GM21825 (cell line): ENCODE data around the gene LSAMP.
A peak's percentile ranks its signal among the peaks of the same experiment; 100 is the strongest.
"Not testable (repeated sequence)": the region's sequence is repeated elsewhere in the genome, so short reads cannot be mapped to it uniquely, and the experiment has no call there.

Experiments used
- ATAC-seq: cut with Tn5 transposase; IDR thresholded peaks from one replicate; pipeline ENCODE4 v1.9.1; 2021; ENCODE audit warnings: mild to moderate bottlenecking, moderate library complexity; ENCODE audit not compliant: unreplicated experiment

The LSAMP gene

GRCh38 chr3:115783938-115784738 is 661.1 kb downstream of the LSAMP start:
- peak; percentile 91 for ATAC-seq

- not testable (repeated sequence) for ATAC-seq
These were observed 661.9 kb downstream of the LSAMP start for GRCh38 chr3:115783426-115783825.

- no peak for ATAC-seq
These were observed 666.3 kb downstream of the LSAMP start for GRCh38 chr3:115779011-115779410.

- no peak for ATAC-seq
These were observed 672.3 kb downstream of the LSAMP start for GRCh38 chr3:115772951-115773350.

GRCh38 chr3:115768661-115769060 is 676.6 kb downstream of the LSAMP start:
- ATAC-seq: no peak

DNA sequence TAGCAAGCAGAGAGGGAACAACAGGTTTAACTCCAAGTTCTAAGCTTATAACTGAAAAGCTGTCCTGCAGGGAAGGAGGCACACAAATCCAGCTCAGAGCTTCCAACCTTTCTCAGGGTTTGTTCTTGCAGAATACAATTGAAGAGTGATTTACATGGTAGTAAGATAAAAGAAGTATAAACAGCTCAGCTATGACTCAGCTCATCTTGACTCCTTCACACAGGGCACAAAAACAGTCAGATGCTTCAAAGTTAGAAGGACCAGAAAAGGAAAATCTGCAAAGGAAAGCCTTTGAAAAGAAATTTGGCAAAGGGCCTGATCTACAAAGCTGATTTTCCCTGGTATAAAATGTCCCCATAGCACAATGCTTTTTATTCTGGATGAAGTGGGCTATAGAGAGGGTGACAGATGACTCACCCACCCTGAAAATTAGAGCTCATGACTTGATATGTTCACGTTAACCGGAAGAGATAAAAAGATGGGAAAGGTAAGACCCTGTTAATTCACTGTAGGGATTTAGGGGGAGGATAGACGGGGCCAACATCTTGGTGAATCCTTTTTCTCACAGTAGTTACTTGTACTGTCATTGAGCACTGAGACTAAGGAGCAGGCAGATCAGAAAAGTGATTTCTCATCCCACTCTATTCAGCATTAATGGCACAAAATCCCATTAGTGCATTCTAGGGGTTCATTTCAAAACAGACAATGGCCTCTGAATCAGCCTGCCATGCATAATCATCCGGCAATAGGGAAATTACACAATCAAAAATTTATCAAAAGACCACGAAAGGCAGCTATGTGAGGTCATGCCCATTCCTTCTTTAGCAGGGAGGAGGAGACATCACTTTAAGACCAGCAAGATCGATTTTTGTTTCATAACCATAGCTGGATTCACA is 678.5 kb downstream of the LSAMP start:
- no peak for ATAC-seq

- no peak for ATAC-seq
These were observed 683.4 kb downstream of the LSAMP start for GRCh38 chr3:115761927-115762305.

GRCh38 chr3:115760716-115761115 is 684.6 kb downstream of the LSAMP start:
- ATAC-seq: no peak

DNA sequence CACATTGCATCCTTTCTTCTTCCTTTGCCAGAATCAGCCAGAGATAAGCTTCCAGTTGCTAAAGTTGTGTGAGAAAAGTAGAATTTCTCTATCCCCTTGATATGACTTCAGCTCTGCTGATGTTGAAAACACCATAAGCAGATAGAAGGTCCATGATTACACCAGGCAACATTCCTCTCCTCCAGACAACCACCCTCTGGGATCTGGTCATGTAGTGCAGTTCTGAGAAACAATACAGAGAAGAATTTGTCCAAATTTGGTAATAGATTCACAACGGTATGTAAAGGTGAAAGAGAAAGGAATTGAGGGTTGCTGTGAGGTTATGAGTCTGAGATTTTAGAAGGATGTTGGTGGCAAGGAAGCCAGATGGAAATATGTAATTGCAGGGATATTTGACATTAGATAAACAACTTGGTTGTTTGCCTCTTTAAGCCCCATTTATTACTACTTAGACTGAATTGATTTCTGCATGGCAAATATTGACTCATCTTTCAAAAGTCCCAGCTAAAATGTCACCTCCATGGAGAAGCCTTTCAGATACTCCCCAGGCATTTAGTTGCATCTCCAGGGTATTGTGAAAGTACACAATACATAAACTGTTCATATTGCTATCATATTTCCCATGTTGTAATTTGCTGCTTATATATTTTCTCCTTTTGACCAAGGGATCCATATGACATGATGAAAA is 687.1 kb downstream of the LSAMP start:
- no peak for ATAC-seq

DNA sequence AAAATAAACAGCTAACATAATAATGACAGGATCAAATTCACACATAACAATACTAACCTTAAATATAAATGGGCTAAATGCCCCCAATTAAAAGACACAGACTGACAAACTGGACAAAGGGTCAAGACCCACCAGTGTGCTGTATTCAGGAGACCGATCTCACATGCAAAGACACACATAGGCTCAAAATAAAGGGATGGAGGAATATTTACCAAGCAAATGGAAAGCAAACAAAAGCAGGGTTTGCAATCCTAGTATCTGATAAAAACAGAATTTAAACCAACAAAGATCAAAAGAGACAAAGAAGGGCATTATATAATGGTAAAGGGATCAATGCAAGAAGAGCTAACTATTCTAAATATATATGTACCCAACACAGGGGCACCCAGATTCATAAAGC is 692.3 kb downstream of the LSAMP start:
- ATAC-seq: not testable (repeated sequence)
